Body of pancreas (tissue), 4 donors: ENCODE measurements around the gene STK25.
"Not testable (repeated sequence)": the region's sequence is repeated elsewhere in the genome, so short reads cannot be mapped to it uniquely, and the experiment has no call there.

Experiments used
- POLR2A ChIP-seq, 3 donors: fragments of 450-650 bp; IDR thresholded peaks; one replicate each; pipeline ENCODE4 v1.6.1; 2016; ENCODE audit warnings: antibody characterized with exemption in 3 of 3, mild to moderate bottlenecking in 2 of 3
- TF ChIP-seq, protein P1 (sequence below), 7 experiments: fragments of 450-650 bp in 4 of 7; fragments of 200-600 bp in 3 of 7; sonication (generic) in 3 of 7; IDR thresholded peaks; one replicate each; pipeline ENCODE4 v1.5.1; 2016 to 2019; ENCODE audit warnings: antibody characterized with exemption in 7 of 7

DNA sequence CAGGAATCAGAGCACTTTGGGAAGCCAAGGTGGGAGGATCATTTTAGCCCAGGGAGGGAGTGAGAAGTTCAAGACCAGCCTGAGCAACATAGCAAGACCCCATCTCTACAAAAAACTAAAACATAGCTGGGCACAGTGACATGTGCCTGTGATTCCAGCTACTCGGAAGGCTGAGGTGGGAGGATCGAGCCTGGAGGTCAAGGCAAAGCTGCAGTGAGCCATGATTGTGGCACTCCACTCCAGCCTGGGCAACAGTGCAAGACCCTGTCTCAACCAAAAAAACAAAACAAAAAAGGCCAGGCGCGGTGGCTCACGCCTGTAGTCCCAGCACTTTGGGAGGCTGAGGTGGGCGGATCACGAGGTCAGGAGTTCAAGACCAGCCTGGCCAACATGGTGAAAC is 58.3 kb downstream of the STK25 start:
- TF ChIP-seq, protein P1, sequence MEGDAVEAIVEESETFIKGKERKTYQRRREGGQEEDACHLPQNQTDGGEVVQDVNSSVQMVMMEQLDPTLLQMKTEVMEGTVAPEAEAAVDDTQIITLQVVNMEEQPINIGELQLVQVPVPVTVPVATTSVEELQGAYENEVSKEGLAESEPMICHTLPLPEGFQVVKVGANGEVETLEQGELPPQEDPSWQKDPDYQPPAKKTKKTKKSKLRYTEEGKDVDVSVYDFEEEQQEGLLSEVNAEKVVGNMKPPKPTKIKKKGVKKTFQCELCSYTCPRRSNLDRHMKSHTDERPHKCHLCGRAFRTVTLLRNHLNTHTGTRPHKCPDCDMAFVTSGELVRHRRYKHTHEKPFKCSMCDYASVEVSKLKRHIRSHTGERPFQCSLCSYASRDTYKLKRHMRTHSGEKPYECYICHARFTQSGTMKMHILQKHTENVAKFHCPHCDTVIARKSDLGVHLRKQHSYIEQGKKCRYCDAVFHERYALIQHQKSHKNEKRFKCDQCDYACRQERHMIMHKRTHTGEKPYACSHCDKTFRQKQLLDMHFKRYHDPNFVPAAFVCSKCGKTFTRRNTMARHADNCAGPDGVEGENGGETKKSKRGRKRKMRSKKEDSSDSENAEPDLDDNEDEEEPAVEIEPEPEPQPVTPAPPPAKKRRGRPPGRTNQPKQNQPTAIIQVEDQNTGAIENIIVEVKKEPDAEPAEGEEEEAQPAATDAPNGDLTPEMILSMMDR (IDR thresholded peaks at IDR 0.05) = not testable (repeated sequence)
- TF ChIP-seq POLR2A (IDR thresholded peaks at IDR 0.05) = not testable (repeated sequence)
